K562 (cell line): Measurements from ENCODE around the gene CCDC50. TPM values are rescaled to one million over a fixed set of nuclear protein-coding genes. Genes with fewer than 3 reads are reported as not detected.
A peak's percentile ranks its signal among the peaks of the same experiment; 100 is the strongest.

Experiments
- ARID2 ChIP-seq: fragments of 450-650 bp; IDR thresholded peaks from 2 replicates; pipeline ENCODE4 v1.6.1; 2017; ENCODE audit warnings: antibody characterized with exemption, mild to moderate bottlenecking
- CBFB ChIP-seq: sonication (generic); formaldehyde crosslinking; IDR thresholded peaks from 2 replicates; pipeline ENCODE4 v1.4.0; 2020; ENCODE audit warnings: mild to moderate bottlenecking, missing genetic modification reagents
- CREB5 ChIP-seq: fragments of 250-450 bp; sonication (Bioruptor Pico); IDR thresholded peaks from 2 replicates; pipeline ENCODE4 v1.5.0; 2020; ENCODE audit warnings: mild to moderate bottlenecking
- FOXK1 ChIP-seq: sonication (generic); formaldehyde crosslinking; IDR thresholded peaks from 2 replicates; pipeline ENCODE4 v1.8.0; 2022; ENCODE audit warnings: missing genetic modification reagents, mild to moderate bottlenecking, borderline replicate concordance
- GATA2 ChIP-seq: sonication (generic); formaldehyde crosslinking; IDR thresholded peaks from 2 replicates; pipeline ENCODE4 v1.4.0; 2020; ENCODE audit warnings: mild to moderate bottlenecking, missing genetic modification reagents
- HMG20A ChIP-seq: fragments of 450-650 bp; formaldehyde crosslinking; conservative IDR thresholded peaks from 2 replicates; pipeline ENCODE4 v1.4.0; 2020; ENCODE audit warnings: mild to moderate bottlenecking, mixed read lengths
- IRF9 ChIP-seq: fragments of 450-650 bp; IDR thresholded peaks from 2 replicates; pipeline ENCODE4 v1.6.1; 2016; ENCODE audit warnings: missing biosample characterization, missing genetic modification characterization
- NFYB ChIP-seq: IDR thresholded peaks from 2 replicates; pipeline ENCODE4 v1.6.1; 2011; ENCODE audit warnings: mild to moderate bottlenecking, moderate library complexity; ENCODE audit not compliant: insufficient read length; ENCODE audit errors: extremely low read depth
- POLR3A ChIP-seq: IDR thresholded peaks from 2 replicates; pipeline ENCODE4 v1.6.1; 2011; ENCODE audit warnings: borderline replicate concordance, mild to moderate bottlenecking, moderate library complexity; ENCODE audit not compliant: insufficient read length, insufficient read depth; ENCODE audit errors: extremely low read depth
- SMC3 ChIP-seq: conservative IDR thresholded peaks from 2 replicates; pipeline ENCODE4 v1.6.1; 2011; ENCODE audit warnings: low read depth, low read length, improper control_type of control experiment; ENCODE audit not compliant: insufficient read depth
- SPI1 ChIP-seq: IDR thresholded peaks from 2 replicates; pipeline ENCODE4 v1.6.1; 2011; ENCODE audit warnings: low read depth, low read length, control low read depth, borderline replicate concordance
- TAF15 ChIP-seq: fragments of 200-400 bp; formaldehyde crosslinking; IDR thresholded peaks from 2 replicates; pipeline ENCODE4 v1.6.1; 2017; ENCODE audit warnings: mild to moderate bottlenecking, low read depth, low read length, moderate library complexity
- ZNF407 ChIP-seq: fragments of 450-650 bp; IDR thresholded peaks from 2 replicates; pipeline ENCODE4 v1.6.1; 2016; ENCODE audit warnings: low read depth
- ZNF707 ChIP-seq: fragments of 250-450 bp; sonication (Bioruptor Pico); conservative IDR thresholded peaks from 2 replicates; pipeline ENCODE4 v1.8.0; 2022; ENCODE audit warnings: inconsistent platforms, mild to moderate bottlenecking, moderate library complexity
- polyA plus RNA-seq, 8 experiments: library from polyadenylated mRNA; depleted of rRNA in 4 of 8; stranded (reverse) in 5 of 8; unstranded in 3 of 8; fragments of >200 nt; fragmentation: Nextera tagmentation in 2 of 8; fragmentation: Illumina TruSeq in 1 of 8; extraction: Ambion mirVana in 2 of 8; extraction: Trizol in 1 of 8; gene quantifications; 2 replicates each; pipeline versions ENCODE4 v1.2.1 to v1.2.3, GENCODE V29; 2011 to 2014; ENCODE audit warnings: inconsistent platforms in 1 of 8, missing spikeins in 1 of 8
- total RNA-seq, 7 experiments: library from RNA; depleted of rRNA in 6 of 7; stranded (reverse); fragments of >200 nt in 6 of 7; fragmentation: Illumina TruSeq in 2 of 7; extraction: Trizol in 2 of 7; gene quantifications; 2 replicates each; pipeline versions ENCODE4 v1.2.1 to v1.2.3, GENCODE V29; 2011 to 2021; ENCODE audit warnings: low replicate concordance in 1 of 7

Gene CCDC50
- total and polyA plus RNA-seq, 9 of the 15 experiments (the other 6 are each of a cell fraction or from before 2014, with no cell fraction given): 8.4 to 63.4 (median 40.4) TPM

GRCh38 chr3:191328962-191329653, at the start of gene CCDC50 (continued):
- TF ChIP-seq ZNF407 (peak; percentile 92), TAF15 (no peak), ZNF707 (CRISPR knock-in tag) (no peak), ARID2 (no peak), IRF9 (tag) (no peak), CBFB (no peak), GATA2 (no peak), POLR3A (no peak), NFYB (no peak), SMC3 (no peak), SPI1 (no peak), FOXK1 (CRISPR knock-in tag) (no peak), HMG20A (CRISPR knock-in tag) (no peak), CREB5 (CRISPR knock-in tag) (no peak)
